IPS-15b (cell line): ENCODE measurements around the gene CSNK1D.

ENCODE experiments used
- H3K27me3 ChIP-seq: one replicate; pipeline ENCODE4 v1.6.1; 2013; ENCODE audit warnings: low read length; ENCODE audit not compliant: control insufficient read depth, insufficient read depth
- H3K36me3 ChIP-seq: one replicate; pipeline ENCODE4 v1.6.1; 2013; ENCODE audit warnings: low read length; ENCODE audit not compliant: control insufficient read depth, insufficient read depth
- H3K4me1 ChIP-seq: one replicate; pipeline ENCODE4 v1.6.1; 2013; ENCODE audit warnings: mild to moderate bottlenecking, low read length; ENCODE audit not compliant: control insufficient read depth, insufficient read depth
- H3K4me3 ChIP-seq: one replicate; pipeline ENCODE4 v1.5.1; 2013; ENCODE audit warnings: low read depth, low read length
- H3K9ac ChIP-seq: one replicate; pipeline ENCODE4 v1.6.1; 2013; ENCODE audit warnings: low read depth, mild to moderate bottlenecking, low read length
- H3K9me3 ChIP-seq: one replicate; pipeline ENCODE4 v1.6.1; 2013; ENCODE audit warnings: mild to moderate bottlenecking, low read length; ENCODE audit not compliant: control insufficient read depth, insufficient read depth

Gene CSNK1D

GRCh38 chr17:82274134-82275020 is 877 bp upstream of the CSNK1D start:
- H3K4me3 ChIP-seq: peak overlapping the region; percentile 64
- H3K4me1 ChIP-seq: peaks cover 10% of the 10 kb centered on the region
- no peaks in the 10 kb centered on the region for H3K9me3 ChIP-seq
- H3K9ac ChIP-seq: peak overlapping the region; percentile 60
- H3K27me3 ChIP-seq: peaks cover 3% of the 10 kb centered on the region
- peaks cover 18% of the 10 kb centered on the region for H3K36me3 ChIP-seq

GRCh38 chr17:82272495-82273326 is 789 bp downstream of the CSNK1D start:
- Histone ChIP-seq H3K9me3 (no peaks in the 10 kb centered on the region), H3K4me1 (peaks cover 15% of the 10 kb centered on the region), H3K9ac (peak overlapping the region; percentile 93), H3K4me3 (peak overlapping the region; percentile 70), H3K36me3 (peaks cover 27% of the 10 kb centered on the region), H3K27me3 (peaks cover 3% of the 10 kb centered on the region)

DNA sequence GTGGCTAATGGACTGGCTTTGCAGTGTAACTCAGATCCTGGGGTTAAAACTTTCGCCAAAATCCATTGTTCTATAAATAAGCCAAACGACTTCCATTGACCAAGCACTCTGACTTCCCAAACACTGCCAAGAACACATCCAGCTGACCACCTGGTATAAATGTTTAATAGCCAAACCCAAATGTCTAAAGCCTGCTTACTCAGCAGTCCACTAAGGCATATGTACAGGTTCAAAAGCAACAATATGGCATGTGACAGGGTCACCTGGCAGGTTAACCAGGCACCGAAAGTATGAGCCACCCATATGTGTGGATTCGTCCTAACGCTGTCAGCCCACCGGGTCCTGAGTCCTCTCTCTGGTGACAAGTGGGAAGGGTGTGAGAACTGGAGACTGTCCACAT is 2.1 kb downstream of the CSNK1D start:
- H3K9ac ChIP-seq: no peak overlapping the region
- no peak overlapping the region for H3K4me3 ChIP-seq
- peaks cover 3% of the 10 kb centered on the region for H3K27me3 ChIP-seq
- H3K36me3 ChIP-seq: peaks cover 32% of the 10 kb centered on the region
- H3K4me1 ChIP-seq: peaks cover 15% of the 10 kb centered on the region
- H3K9me3 ChIP-seq: no peaks in the 10 kb centered on the region

- H3K9ac ChIP-seq: no peak overlapping the region
- H3K4me3 ChIP-seq: no peak overlapping the region
- H3K4me1 ChIP-seq: peaks cover 15% of the 10 kb centered on the region
- H3K27me3 ChIP-seq: peaks cover 3% of the 10 kb centered on the region
- no peaks in the 10 kb centered on the region for H3K9me3 ChIP-seq
- peaks cover 38% of the 10 kb centered on the region for H3K36me3 ChIP-seq
Observed at GRCh38 chr17:82270651-82271050, 2.8 kb downstream of the CSNK1D start.

- Histone ChIP-seq H3K4me3 (no peak overlapping the region), H3K9me3 (no peaks in the 10 kb centered on the region), H3K27me3 (peaks cover 3% of the 10 kb centered on the region), H3K9ac (peak overlapping the region; percentile 26), H3K36me3 (peaks cover 42% of the 10 kb centered on the region), H3K4me1 (peaks cover 15% of the 10 kb centered on the region)
Observed at GRCh38 chr17:82269882-82270500, 3.5 kb downstream of the CSNK1D start.

- peaks cover 45% of the 10 kb centered on the region for H3K36me3 ChIP-seq
Observed at GRCh38 chr17:82269138-82269881, 4.2 kb downstream of the CSNK1D start.

GRCh38 chr17:82267575-82268379 is 5.7 kb downstream of the CSNK1D start:
- no peak overlapping the region for H3K9ac ChIP-seq
- no peaks in the 10 kb centered on the region for H3K27me3 ChIP-seq
- H3K4me1 ChIP-seq: peaks cover 9% of the 10 kb centered on the region
- no peaks in the 10 kb centered on the region for H3K9me3 ChIP-seq
- peaks cover 56% of the 10 kb centered on the region for H3K36me3 ChIP-seq
- no peak overlapping the region for H3K4me3 ChIP-seq

More at GRCh38 chr17:82269138-82269881, 4.2 kb downstream of the CSNK1D start:
- H3K4me3 ChIP-seq: no peak overlapping the region
- H3K27me3 ChIP-seq: peaks cover 3% of the 10 kb centered on the region
- peak overlapping the region; percentile 26 for H3K9ac ChIP-seq
- H3K9me3 ChIP-seq: no peaks in the 10 kb centered on the region
- peaks cover 15% of the 10 kb centered on the region for H3K4me1 ChIP-seq

DNA sequence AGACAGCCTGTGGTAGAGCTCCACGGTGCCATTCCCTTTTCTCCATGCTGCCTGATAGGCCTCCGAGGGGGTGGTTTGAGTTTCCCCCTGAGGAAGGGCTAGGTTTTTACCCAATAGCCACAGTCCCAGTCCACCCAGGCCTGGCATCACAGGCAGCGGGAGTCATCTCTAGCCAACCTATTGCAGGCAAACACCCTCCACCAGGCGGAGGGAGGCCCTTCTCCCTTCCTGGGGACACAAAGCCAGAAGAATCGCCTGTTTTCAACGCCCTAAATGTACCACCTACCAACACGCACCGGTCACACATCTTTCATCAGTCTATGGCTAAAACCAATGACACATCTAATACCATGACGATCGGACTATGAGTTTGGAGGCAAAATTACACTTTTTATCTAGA is 7.4 kb downstream of the CSNK1D start:
- Histone ChIP-seq H3K27me3 (no peaks in the 10 kb centered on the region), H3K9ac (no peak overlapping the region), H3K4me3 (no peak overlapping the region), H3K4me1 (peaks cover 7% of the 10 kb centered on the region), H3K9me3 (no peaks in the 10 kb centered on the region), H3K36me3 (peaks cover 65% of the 10 kb centered on the region)

GRCh38 chr17:82263641-82264040 is 9.9 kb downstream of the CSNK1D start:
- Histone ChIP-seq H3K27me3 (no peaks in the 10 kb centered on the region), H3K9me3 (no peaks in the 10 kb centered on the region), H3K36me3 (peaks cover 73% of the 10 kb centered on the region), H3K9ac (no peak overlapping the region), H3K4me1 (peaks cover 3% of the 10 kb centered on the region), H3K4me3 (no peak overlapping the region)

DNA sequence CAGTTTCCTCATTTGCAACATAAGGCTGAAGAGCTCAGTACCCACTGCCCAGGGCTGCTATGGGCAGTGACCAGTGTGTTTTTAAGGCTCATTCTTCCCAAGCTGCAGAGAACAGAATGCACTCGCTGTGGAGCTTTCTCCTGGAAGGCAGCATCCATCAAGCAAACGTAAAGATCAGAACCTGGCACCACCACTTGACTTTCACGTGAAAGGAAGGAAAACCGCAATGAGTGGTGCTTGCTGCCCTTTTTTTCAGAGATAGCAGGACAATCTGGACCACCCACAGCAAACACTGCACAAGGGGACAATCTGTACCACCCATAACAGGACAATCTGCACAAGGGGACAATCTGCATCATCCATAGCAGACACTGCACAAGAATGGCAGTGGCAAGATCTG is 11.2 kb downstream of the CSNK1D start:
- H3K4me3 ChIP-seq: no peak overlapping the region
- no peaks in the 10 kb centered on the region for H3K9me3 ChIP-seq
- no peaks in the 10 kb centered on the region for H3K27me3 ChIP-seq
- no peak overlapping the region for H3K9ac ChIP-seq
- peaks cover 62% of the 10 kb centered on the region for H3K36me3 ChIP-seq
- H3K4me1 ChIP-seq: no peaks in the 10 kb centered on the region
